Measurements from ENCODE around the gene TMOD2.

DNA sequence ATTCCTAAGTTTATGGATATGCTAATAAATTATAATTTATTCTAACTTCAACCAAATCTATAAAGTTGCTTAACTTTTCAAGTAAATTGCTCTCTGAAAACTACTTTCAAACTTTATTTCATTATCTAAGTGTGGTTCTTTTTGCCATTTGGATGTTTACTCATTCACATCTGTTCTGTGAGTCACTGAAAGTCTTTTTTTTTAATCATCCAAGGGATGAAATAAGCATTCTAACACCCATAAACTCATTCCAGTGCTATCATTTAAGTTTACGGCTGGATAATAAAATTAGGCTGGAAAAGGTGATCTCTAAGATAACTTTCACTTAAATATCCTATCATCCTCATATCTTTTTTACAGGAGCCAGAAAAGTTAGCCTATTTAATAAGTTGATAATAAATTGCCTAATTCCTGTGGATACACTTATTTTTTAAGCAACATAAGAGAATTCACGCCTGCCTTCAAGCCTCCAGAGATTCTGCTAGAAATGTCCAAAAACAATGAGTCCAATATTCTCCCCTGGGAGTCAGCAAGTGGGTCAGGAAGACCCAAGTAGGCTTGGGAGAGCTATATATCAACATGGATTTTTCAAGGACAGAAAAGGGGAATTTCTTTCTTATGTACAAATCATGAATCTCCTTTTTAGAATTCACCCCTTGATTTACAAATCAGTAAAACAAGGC, 44.3 kb upstream of the TMOD2 start:
- no peak for TF ChIP-seq CTCF (IDR thresholded peaks at IDR 0.05)
- no peak for TF ChIP-seq POLR2AphosphoS5 (IDR thresholded peaks at IDR 0.05)
- TF ChIP-seq POLR2A (IDR thresholded peaks at IDR 0.05): no peak
